Measurements from ENCODE around the gene PLB1.
"Not testable (repeated sequence)": the region's sequence is repeated elsewhere in the genome, so short reads cannot be mapped to it uniquely, and the experiment has no call there.

Gene PLB1

GRCh38 chr2:28665041-28665704 lies 169.3 kb downstream of the PLB1 start:
- DNase-seq (ENCODE audit: low read depth in 1 of 2, low spot score in 1 of 2), result no peak

GRCh38 chr2:28665811-28666377 lies 170.0 kb downstream of the PLB1 start:
- not testable (repeated sequence) for DNase-seq (ENCODE audit: low read depth in 1 of 2, low spot score in 1 of 2)

GRCh38 chr2:28666496-28667184 lies 170.8 kb downstream of the PLB1 start:
- DNase-seq (ENCODE audit: low read depth in 1 of 2, low spot score in 1 of 2), result no peak

GRCh38 chr2:28667261-28667660 lies 171.4 kb downstream of the PLB1 start:
- no peak for DNase-seq (ENCODE audit: low read depth in 1 of 2, low spot score in 1 of 2)

GRCh38 chr2:28668106-28668814 lies 172.4 kb downstream of the PLB1 start:
- no peak for DNase-seq (ENCODE audit: low read depth in 1 of 2, low spot score in 1 of 2)

GRCh38 chr2:28668880-28669279 lies 173.0 kb downstream of the PLB1 start:
- no peak for DNase-seq (ENCODE audit: low read depth in 1 of 2, low spot score in 1 of 2)

- DNase-seq (ENCODE audit: low read depth in 1 of 2, low spot score in 1 of 2), result no peak
Measured at GRCh38 chr2:28670856-28671255, 175.0 kb downstream of the PLB1 start.

GRCh38 chr2:28673338-28673737 lies 177.5 kb downstream of the PLB1 start:
- DNase-seq (ENCODE audit: low read depth in 1 of 2, low spot score in 1 of 2), result no peak

GRCh38 chr2:28674062-28674712 lies 178.3 kb downstream of the PLB1 start:
- no peak for DNase-seq (ENCODE audit: low read depth in 1 of 2, low spot score in 1 of 2)

GRCh38 chr2:28674713-28675068 lies 178.8 kb downstream of the PLB1 start:
- no peak for DNase-seq (ENCODE audit: low read depth in 1 of 2, low spot score in 1 of 2)

- no peak for DNase-seq (ENCODE audit: low read depth in 1 of 2, low spot score in 1 of 2)
Measured at GRCh38 chr2:28676152-28676835, 180.4 kb downstream of the PLB1 start.

GRCh38 chr2:28678175-28678855 lies 182.5 kb downstream of the PLB1 start:
- DNase-seq (ENCODE audit: low read depth in 1 of 2, low spot score in 1 of 2), result no peak

- DNase-seq (ENCODE audit: low read depth in 1 of 2, low spot score in 1 of 2), result no peak
Measured at GRCh38 chr2:28678944-28679343, 183.1 kb downstream of the PLB1 start.

GRCh38 chr2:28680657-28681056 lies 184.8 kb downstream of the PLB1 start:
- no peak for DNase-seq (ENCODE audit: low read depth in 1 of 2, low spot score in 1 of 2)

GRCh38 chr2:28681158-28681571 lies 185.3 kb downstream of the PLB1 start:
- peak; percentile 24 to 35 for DNase-seq (ENCODE audit: low read depth in 1 of 2, low spot score in 1 of 2)

- DNase-seq (ENCODE audit: low read depth in 1 of 2, low spot score in 1 of 2), result peak in 1 of 2 donors; percentile 6
Measured at GRCh38 chr2:28681606-28682005, 185.7 kb downstream of the PLB1 start.

GRCh38 chr2:28683100-28683706 lies 187.3 kb downstream of the PLB1 start:
- DNase-seq (ENCODE audit: low read depth in 1 of 2, low spot score in 1 of 2), result no peak

- no peak for DNase-seq (ENCODE audit: low read depth in 1 of 2, low spot score in 1 of 2)
Measured at GRCh38 chr2:28684142-28684858, 188.4 kb downstream of the PLB1 start.

- DNase-seq (ENCODE audit: low read depth in 1 of 2, low spot score in 1 of 2), result no peak
Measured at GRCh38 chr2:28687171-28687570, 191.3 kb downstream of the PLB1 start.
